Osteocyte (in vitro differentiated cells): Measurements from ENCODE around the gene OGA. TPM values are rescaled to one million over a fixed set of nuclear protein-coding genes. Genes with fewer than 3 reads are reported as not detected.

ENCODE experiments used
- DNase-seq: peaks from one replicate; pipeline ENCODE4 v3.0.0; 2021; ENCODE audit warnings: mixed read lengths; ENCODE audit not compliant: unreplicated experiment; ENCODE audit errors: extremely low spot score
- H3K27ac Mint-ChIP-seq: one replicate; pipeline ENCODE4 v1.8.0; 2021; ENCODE audit warnings: mild to moderate bottlenecking, mixed read lengths; ENCODE audit not compliant: unreplicated experiment
- H3K27me3 Mint-ChIP-seq: one replicate; pipeline ENCODE4 v1.8.0; 2021; ENCODE audit warnings: mixed read lengths; ENCODE audit not compliant: unreplicated experiment
- H3K36me3 Mint-ChIP-seq: one replicate; pipeline ENCODE4 v1.8.0; 2021; ENCODE audit warnings: mixed read lengths; ENCODE audit not compliant: unreplicated experiment
- H3K4me1 Mint-ChIP-seq: one replicate; pipeline ENCODE4 v1.8.0; 2021; ENCODE audit warnings: mixed read lengths; ENCODE audit not compliant: unreplicated experiment
- H3K4me3 Mint-ChIP-seq: one replicate; pipeline ENCODE4 v1.8.0; 2021; ENCODE audit warnings: mild to moderate bottlenecking, moderate library complexity, mixed read lengths; ENCODE audit not compliant: unreplicated experiment
- H3K9me3 Mint-ChIP-seq: one replicate; pipeline ENCODE4 v1.8.0; 2021; ENCODE audit warnings: mixed read lengths; ENCODE audit not compliant: unreplicated experiment
- CTCF ChIP-seq: fragments of 200-600 bp; sonication (generic); IDR thresholded peaks from 2 replicates; pipeline ENCODE4 v1.5.0; 2021; ENCODE audit warnings: antibody characterized with exemption, mild to moderate bottlenecking, moderate library complexity
- long read RNA-seq: library from polyadenylated mRNA; unstranded; transcript quantifications from one replicate; pipeline ENCODE4 v2.0.0, GENCODE V29; 2021
- total RNA-seq: library from RNA; stranded (reverse); gene quantifications from 2 replicates; pipeline ENCODE4 v1.2.1, GENCODE V29; 2021

OGA gene
- total RNA-seq: 113 and 127 TPM in 2 replicates
- long read RNA-seq, partial matches to known transcripts: 43 of 54 reads
- long read RNA-seq, other reads (novel, unspliced or antisense): 8 of 54 reads

- TF ChIP-seq CTCF: no peak
- Mint-ChIP-seq H3K4me3 (peak within 1 kb of the TSS; percentile 93), H3K27me3 (no peaks in the 10 kb centered on the region), H3K4me1 (peaks cover 33% of the 10 kb centered on the region), H3K27ac (peak within 1 kb of the TSS; percentile 99), H3K9me3 (no peaks in the 10 kb centered on the region), H3K36me3 (peaks cover 8% of the 10 kb centered on the region)
- peak; percentile 100 for DNase-seq
Observed at GRCh38 chr10:101818119-101818871, at the start of gene OGA. Gene OGA (minus strand): TSS chr10:101818444. CDS start chr10:101818022, 422 bp downstream.

- H3K4me3 Mint-ChIP-seq: no peak overlapping the region
- H3K36me3 Mint-ChIP-seq: peaks cover 19% of the 10 kb centered on the region
- TF ChIP-seq CTCF: no peak
- H3K27me3 Mint-ChIP-seq: no peaks in the 10 kb centered on the region
- DNase-seq: no peak
- no peak overlapping the region for H3K27ac Mint-ChIP-seq
- no peaks in the 10 kb centered on the region for H3K4me1 Mint-ChIP-seq
- peaks cover 12% of the 10 kb centered on the region for H3K9me3 Mint-ChIP-seq
Observed at GRCh38 chr10:101867931-101868330, 49.7 kb upstream of the OGA start.

- DNase-seq: no peak
- H3K27me3 Mint-ChIP-seq: no peaks in the 10 kb centered on the region
- no peak overlapping the region for H3K4me3 Mint-ChIP-seq
- H3K9me3 Mint-ChIP-seq: peaks cover 11% of the 10 kb centered on the region
- TF ChIP-seq CTCF: no peak
- H3K27ac Mint-ChIP-seq: no peak overlapping the region
- peaks cover 22% of the 10 kb centered on the region for H3K36me3 Mint-ChIP-seq
- no peaks in the 10 kb centered on the region for H3K4me1 Mint-ChIP-seq
Observed at GRCh38 chr10:101859530-101859929, 41.3 kb upstream of the OGA start.

GRCh38 chr10:101858723-101859500 is 40.7 kb upstream of the OGA start:
- no peak overlapping the region for H3K27ac Mint-ChIP-seq
- no peaks in the 10 kb centered on the region for H3K27me3 Mint-ChIP-seq
- peaks cover 11% of the 10 kb centered on the region for H3K9me3 Mint-ChIP-seq
- H3K4me3 Mint-ChIP-seq: no peak overlapping the region
- H3K4me1 Mint-ChIP-seq: no peaks in the 10 kb centered on the region
- TF ChIP-seq CTCF: no peak
- no peak for DNase-seq
- peaks cover 22% of the 10 kb centered on the region for H3K36me3 Mint-ChIP-seq
